Ectodermal cell (in vitro differentiated cells): ENCODE measurements around the gene TM9SF2.

ENCODE experiments used
- H3K27ac ChIP-seq: 2 replicates; pipeline ENCODE4 v1.7.0; 2013; ENCODE audit warnings: mild to moderate bottlenecking, low read depth, low read length; ENCODE audit not compliant: insufficient read depth, poor library complexity, severe bottlenecking
- H3K27me3 ChIP-seq: 2 replicates; pipeline ENCODE4 v1.7.0; 2013; ENCODE audit warnings: mild to moderate bottlenecking, low read length; ENCODE audit not compliant: insufficient read depth, control insufficient read depth, poor library complexity, severe bottlenecking
- H3K36me3 ChIP-seq: one replicate; pipeline ENCODE4 v1.7.0; 2013; ENCODE audit warnings: low read length; ENCODE audit not compliant: control insufficient read depth, insufficient read depth
- H3K4me1 ChIP-seq: one replicate; pipeline ENCODE4 v1.7.0; 2013; ENCODE audit warnings: low read length; ENCODE audit not compliant: control insufficient read depth, insufficient read depth
- H3K4me3 ChIP-seq: 2 replicates; pipeline ENCODE4 v1.7.0; 2013; ENCODE audit warnings: low read depth, low read length, control low read depth; ENCODE audit not compliant: insufficient read depth
- H3K9me3 ChIP-seq: 2 replicates; pipeline ENCODE4 v1.7.0; 2013; ENCODE audit warnings: mild to moderate bottlenecking, low read length, moderate library complexity; ENCODE audit not compliant: control insufficient read depth
- WGBS, 2 experiments: methylation state at CpG; one replicate each; pipeline ENCODE4 v1.1.7; 2013; ENCODE audit warnings: missing lambda C conversion rate in 2 of 2; 5-methylcytosine and 5-hydroxymethylcytosine counted together

The TM9SF2 gene

DNA sequence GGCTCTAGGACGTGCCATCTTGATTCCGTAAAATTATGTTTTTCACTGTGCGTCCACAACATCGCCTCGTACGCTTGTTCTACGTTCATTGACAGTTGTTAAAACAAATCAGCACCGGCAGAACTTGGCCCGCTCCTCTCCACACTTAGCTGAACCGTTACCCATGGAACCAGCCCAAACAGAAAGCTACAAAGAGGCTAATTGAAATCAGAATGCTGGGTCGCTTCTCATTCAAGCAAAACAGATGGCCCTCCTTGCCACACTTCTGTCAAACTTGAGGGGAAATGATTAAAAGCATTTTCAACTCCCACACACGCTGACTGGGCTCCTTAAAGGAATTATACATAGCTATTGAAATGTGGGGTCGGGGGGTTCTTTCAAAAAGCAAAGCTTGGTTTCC, 71.6 kb downstream of the TM9SF2 start:
- no peak overlapping the region for H3K4me3 ChIP-seq
- no peaks in the 10 kb centered on the region for H3K27me3 ChIP-seq
- 82 to 90% methylated on average over 12 to 13 of the region's 13 CpGs for WGBS, 2 experiments
- no peak overlapping the region for H3K27ac ChIP-seq
- no peaks in the 10 kb centered on the region for H3K9me3 ChIP-seq
- no peaks in the 10 kb centered on the region for H3K36me3 ChIP-seq
- no peaks in the 10 kb centered on the region for H3K4me1 ChIP-seq

DNA sequence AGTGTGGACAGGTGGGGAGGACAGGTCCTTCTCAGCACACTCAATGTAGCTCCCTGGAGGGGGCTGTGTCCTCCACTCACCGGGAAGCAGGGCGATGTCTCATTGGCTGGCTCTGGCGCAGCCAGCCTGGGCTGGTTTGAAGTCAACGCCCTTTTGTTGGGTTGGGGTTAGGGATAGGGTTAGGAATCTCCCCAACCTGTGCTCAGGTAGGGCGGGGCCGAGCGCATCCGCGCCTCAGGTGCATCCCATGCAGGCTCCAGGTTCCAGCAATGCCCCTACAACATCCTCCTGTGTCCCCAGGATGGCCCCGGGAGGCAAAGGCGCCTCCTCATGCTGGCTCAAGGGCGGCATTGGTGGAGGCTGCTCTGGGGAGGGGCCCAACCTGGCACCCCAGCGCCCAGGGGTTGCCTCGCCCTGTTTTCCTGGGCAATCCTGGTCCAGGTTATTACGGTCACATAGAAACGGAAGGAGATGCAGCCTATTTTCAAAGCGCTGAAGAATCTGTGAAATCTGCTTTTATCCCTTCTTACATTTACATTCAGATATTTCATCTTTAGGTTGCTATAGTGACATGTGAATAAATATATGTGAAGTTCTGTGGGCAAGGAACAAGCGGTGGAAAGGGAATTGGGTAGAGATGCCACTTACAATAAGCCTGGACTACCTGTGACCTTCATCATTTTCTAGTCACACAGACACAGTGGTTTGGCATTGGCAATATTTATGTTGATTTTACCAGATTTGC, 74.3 kb downstream of the TM9SF2 start:
- Histone ChIP-seq H3K4me1 (no peaks in the 10 kb centered on the region), H3K27ac (no peak overlapping the region), H3K27me3 (no peaks in the 10 kb centered on the region), H3K9me3 (no peaks in the 10 kb centered on the region), H3K36me3 (no peaks in the 10 kb centered on the region), H3K4me3 (no peak overlapping the region)
- WGBS, 2 experiments, result 90 to 92% methylated on average over 18 of the region's 18 CpGs

DNA sequence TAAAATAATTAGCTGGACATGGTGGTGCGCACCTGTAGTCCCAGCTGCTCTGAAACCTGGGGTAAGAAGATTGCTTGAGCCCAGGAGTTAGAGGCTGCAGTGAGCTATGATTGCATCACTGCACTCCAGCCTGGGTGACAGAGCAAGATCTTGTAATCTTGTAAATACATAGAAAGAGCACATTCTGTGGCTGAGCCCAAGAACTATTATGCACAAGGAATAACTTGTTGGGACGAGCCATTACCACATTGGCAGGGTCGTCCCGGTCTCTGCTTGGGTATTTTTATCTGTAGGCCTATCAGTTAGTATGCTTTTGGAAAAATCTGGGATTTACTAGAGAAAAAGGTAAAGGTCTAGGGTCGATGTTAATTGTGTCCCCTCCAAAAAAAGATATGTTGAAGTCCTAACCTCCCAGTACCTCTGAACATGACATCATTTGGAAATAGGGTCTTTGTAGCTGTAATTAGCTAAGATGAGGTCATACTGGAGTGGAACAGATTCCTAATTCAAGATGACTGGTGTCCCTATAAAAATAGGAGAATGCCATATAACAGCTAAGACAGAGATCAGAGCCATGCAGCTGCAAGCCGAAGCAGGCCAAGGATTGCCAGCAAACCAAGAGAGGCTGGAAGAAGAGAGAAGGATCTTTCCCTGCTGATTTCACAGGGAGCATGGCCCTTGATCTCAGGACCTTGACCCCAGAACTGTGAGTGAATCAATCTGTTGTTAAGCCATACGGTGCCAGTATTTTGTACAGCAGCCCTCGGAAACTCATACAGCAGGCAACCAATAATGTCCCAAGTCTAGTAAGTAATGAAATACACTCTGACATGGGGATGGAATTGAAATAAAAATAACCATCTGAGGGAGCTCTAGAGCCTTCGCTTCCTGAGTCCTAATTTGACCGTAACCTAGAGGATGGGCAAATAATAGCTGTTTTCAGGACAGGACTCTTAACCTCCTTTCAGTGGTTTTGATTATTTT, 77.0 kb downstream of the TM9SF2 start:
- H3K27ac ChIP-seq, result no peak overlapping the region
- H3K4me3 ChIP-seq, result no peak overlapping the region
- no peaks in the 10 kb centered on the region for H3K9me3 ChIP-seq
- H3K27me3 ChIP-seq, result no peaks in the 10 kb centered on the region
- no peaks in the 10 kb centered on the region for H3K4me1 ChIP-seq
- H3K36me3 ChIP-seq, result no peaks in the 10 kb centered on the region
- 88 to 90% methylated on average over 10 of the region's 10 CpGs for WGBS, 2 experiments

- no peak overlapping the region for H3K27ac ChIP-seq
- no peaks in the 10 kb centered on the region for H3K27me3 ChIP-seq
- no peaks in the 10 kb centered on the region for H3K9me3 ChIP-seq
- 89 to 90% methylated on average over 6 to 7 of the region's 7 CpGs for WGBS, 2 experiments
- no peak overlapping the region for H3K4me3 ChIP-seq
- no peaks in the 10 kb centered on the region for H3K4me1 ChIP-seq
- no peaks in the 10 kb centered on the region for H3K36me3 ChIP-seq
These were observed 79.4 kb downstream of the TM9SF2 start for GRCh38 chr13:99580500-99581268.

GRCh38 chr13:99582511-99582910, 81.2 kb downstream of the TM9SF2 start:
- Histone ChIP-seq H3K27me3 (no peaks in the 10 kb centered on the region), H3K9me3 (no peaks in the 10 kb centered on the region), H3K27ac (no peak overlapping the region), H3K4me1 (no peaks in the 10 kb centered on the region), H3K4me3 (no peak overlapping the region), H3K36me3 (no peaks in the 10 kb centered on the region)
- WGBS, 2 experiments, result 76 to 83% methylated on average over 3 of the region's 3 CpGs

DNA sequence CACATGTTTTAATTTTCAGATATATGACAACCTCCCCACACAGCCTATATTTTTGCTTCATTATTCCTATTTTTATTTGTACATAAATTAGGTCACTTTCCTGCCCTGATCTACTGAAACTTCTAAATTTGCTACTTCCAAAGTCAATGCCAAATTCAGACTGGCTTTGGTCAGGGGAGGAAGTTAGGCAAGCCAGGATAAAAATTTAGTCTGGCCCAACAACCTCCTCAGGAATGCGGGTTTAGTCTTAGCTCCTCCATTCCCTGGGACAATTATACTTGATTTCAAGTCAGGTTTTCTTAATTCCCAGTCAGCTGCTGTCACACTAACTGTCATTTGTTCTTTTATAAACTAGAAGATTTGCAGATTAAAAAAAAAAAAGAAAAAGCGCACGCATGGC, 84.3 kb downstream of the TM9SF2 start:
- Histone ChIP-seq H3K4me1 (no peaks in the 10 kb centered on the region), H3K27me3 (no peaks in the 10 kb centered on the region), H3K36me3 (no peaks in the 10 kb centered on the region), H3K27ac (no peak overlapping the region), H3K9me3 (no peaks in the 10 kb centered on the region), H3K4me3 (no peak overlapping the region)
- WGBS, 2 experiments, result 94 to 96% methylated on average over 3 of the region's 3 CpGs

DNA sequence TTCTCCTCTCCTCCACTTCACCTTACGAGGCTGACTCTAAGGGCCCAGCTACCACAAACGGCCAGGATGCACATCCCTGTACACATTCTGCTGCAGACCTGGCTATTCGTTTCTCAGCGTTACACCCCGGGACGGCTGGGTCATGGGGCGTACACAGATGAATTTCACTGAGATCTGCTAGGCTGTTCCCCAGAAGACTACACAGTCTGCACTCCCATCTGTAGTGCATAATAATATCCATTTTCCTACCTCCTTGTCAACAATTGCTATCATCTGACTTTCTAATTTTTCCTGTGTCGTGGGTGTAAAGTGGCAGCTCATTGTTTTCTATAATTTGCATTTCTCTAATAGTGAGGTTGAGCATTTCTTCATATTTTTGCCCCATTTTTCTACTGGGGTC, 85.7 kb downstream of the TM9SF2 start:
- Histone ChIP-seq H3K36me3 (no peaks in the 10 kb centered on the region), H3K9me3 (no peaks in the 10 kb centered on the region), H3K4me3 (no peak overlapping the region), H3K27ac (no peak overlapping the region), H3K4me1 (no peaks in the 10 kb centered on the region), H3K27me3 (no peaks in the 10 kb centered on the region)
- WGBS, 2 experiments, result 91 to 92% methylated on average over 7 to 8 of the region's 8 CpGs

DNA sequence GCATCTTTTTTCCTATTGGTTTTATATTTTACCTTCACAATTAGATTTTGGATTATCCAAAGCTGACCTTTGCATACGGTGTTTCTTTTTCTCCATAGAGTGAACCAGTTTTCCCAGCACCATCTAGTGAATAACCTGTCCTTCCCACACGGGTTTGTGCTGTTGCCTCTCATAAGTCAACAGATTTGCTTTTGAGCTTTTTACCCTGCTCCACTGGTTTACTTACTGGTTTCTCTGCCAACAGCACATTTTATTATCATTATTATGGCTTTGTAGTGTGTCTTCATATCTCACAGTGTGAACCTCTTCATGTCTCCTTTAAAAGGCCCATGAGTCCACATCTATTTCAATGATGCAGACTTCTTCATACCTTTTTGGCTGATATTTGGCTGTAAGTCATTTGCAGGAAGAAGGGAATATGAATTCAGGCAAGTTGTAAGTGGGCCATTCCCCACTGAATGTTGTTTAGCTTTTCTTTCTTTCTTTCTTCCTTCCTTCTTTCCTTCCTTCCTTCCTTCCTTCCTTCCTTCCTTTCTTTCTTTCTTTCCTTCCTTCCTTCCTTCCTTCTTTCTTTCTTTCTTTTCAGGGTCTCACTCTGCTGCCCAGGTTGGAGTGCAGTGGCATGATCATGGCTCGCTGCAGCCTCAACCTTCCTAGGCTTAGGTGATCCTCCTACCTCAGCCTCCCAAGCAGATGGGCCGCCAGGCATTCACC, 86.8 kb downstream of the TM9SF2 start:
- no peak overlapping the region for H3K4me3 ChIP-seq
- H3K27me3 ChIP-seq, result no peaks in the 10 kb centered on the region
- H3K9me3 ChIP-seq, result no peaks in the 10 kb centered on the region
- H3K4me1 ChIP-seq, result no peaks in the 10 kb centered on the region
- H3K36me3 ChIP-seq, result no peaks in the 10 kb centered on the region
- H3K27ac ChIP-seq, result no peak overlapping the region
- WGBS, 2 experiments, result 93 to 94% methylated on average over 4 of the region's 4 CpGs

GRCh38 chr13:99589575-99589974, 88.3 kb downstream of the TM9SF2 start:
- no peaks in the 10 kb centered on the region for H3K27me3 ChIP-seq
- H3K4me3 ChIP-seq, result no peak overlapping the region
- WGBS, 2 experiments, result 90 to 93% methylated on average over 6 of the region's 6 CpGs
- H3K36me3 ChIP-seq, result no peaks in the 10 kb centered on the region
- H3K27ac ChIP-seq, result no peak overlapping the region
- no peaks in the 10 kb centered on the region for H3K4me1 ChIP-seq
- no peaks in the 10 kb centered on the region for H3K9me3 ChIP-seq
